GM04504 (cell line): ENCODE results near the gene LRFN2.

Experiments used
- DNase-seq: peaks from one replicate; pipeline ENCODE4 v3.0.0-alpha.2; 2012; ENCODE audit warnings: low read depth

Gene LRFN2

GRCh38 chr6:40400738-40401137 is 186.4 kb downstream of the LRFN2 start:
- DNase-seq, result no peak

GRCh38 chr6:40399888-40400457 is 187.2 kb downstream of the LRFN2 start:
- no peak for DNase-seq

DNA sequence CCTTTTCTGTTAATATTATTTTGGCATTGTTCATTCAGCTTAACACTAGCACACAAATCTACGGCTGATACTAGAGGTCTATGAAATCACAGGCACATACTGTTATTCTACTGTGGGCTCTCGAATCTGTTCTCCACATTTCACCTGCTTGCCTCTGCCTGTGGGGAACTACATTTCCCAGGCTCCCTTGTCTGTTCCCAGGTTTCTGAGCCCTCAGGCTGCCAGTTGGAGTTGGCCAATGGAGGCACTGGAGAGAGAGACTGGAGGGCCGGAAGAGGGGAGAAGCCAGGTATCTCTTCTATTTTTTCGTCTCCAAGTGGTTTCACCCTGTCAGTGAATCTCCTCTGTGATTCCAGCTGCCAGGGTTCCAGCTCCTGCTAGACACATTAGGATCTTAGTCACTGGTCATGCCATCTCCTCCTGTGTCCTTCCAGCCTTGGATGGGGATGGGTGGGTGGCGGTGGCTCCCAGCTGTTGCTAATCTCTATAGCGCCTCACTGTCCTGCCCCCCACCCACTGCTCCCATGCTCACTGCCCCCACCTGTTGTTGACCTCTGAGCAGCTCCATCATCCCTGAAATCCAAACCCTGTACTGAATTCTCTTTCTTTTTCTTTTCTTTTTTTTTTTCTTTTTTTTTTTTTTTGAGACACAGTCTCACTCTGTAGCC is 188.2 kb downstream of the LRFN2 start:
- DNase-seq, result no peak

DNA sequence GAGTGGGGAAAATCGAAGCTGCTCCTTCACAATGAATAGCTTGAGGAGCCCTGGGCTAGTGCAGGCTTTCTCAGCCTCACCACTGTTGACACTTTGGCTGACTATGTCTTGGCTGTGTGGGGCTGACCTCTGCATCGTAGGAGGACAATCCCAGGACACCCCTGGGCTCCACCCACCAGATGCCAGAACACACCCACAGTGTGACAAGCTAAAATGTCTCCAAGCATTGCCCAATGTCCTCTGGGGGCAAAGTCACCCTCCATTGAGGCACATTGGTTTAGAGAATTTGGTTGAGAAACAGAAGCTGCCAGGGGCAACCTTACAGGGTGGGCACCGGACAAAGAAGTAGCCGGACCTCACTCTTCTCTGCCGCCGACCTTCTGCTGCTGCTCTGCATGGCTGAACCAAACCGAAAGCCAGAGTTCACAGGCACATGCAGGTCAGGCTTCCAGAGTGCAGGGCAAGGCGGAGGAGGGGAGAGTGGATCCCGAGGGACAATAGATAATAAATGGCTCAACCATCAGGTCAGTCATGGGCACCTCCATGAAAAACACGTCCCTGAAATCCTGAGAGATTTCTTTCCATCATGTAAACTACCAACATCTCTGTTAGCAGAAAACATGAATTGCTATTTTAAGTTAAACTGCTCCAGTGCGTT is 189.0 kb downstream of the LRFN2 start:
- DNase-seq, result no peak

GRCh38 chr6:40397287-40398033 is 189.7 kb downstream of the LRFN2 start:
- DNase-seq, result no peak

- no peak for DNase-seq
Observed at GRCh38 chr6:40395698-40396076, 191.5 kb downstream of the LRFN2 start.

- DNase-seq, result no peak
Observed at GRCh38 chr6:40395066-40395697, 192.0 kb downstream of the LRFN2 start.

GRCh38 chr6:40394381-40394780 is 192.8 kb downstream of the LRFN2 start:
- DNase-seq, result no peak

DNA sequence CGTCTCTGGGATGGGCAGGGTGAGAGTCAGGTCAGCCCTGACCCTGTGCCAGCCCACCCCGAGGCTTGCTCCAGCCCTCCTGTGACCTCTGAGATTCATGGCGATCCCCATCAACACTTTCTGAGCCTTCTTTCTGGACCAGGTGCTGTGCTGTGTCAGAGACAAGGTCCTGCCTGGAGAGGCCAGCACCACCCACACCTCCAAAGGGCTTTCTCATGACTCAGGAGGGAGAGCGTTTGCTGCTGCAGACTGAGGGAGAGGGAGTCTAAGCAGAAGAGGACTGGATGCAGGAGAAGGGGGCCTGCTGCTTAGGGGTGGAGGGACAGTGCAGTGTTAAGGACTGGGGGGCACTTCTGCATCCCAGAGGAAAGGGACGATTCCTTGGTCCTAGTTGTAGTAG is 193.5 kb downstream of the LRFN2 start:
- DNase-seq, result no peak

GRCh38 chr6:40392589-40392988 is 194.6 kb downstream of the LRFN2 start:
- no peak for DNase-seq

GRCh38 chr6:40391851-40392517 is 195.2 kb downstream of the LRFN2 start:
- DNase-seq, result no peak

GRCh38 chr6:40391086-40391485 is 196.1 kb downstream of the LRFN2 start:
- DNase-seq, result no peak

DNA sequence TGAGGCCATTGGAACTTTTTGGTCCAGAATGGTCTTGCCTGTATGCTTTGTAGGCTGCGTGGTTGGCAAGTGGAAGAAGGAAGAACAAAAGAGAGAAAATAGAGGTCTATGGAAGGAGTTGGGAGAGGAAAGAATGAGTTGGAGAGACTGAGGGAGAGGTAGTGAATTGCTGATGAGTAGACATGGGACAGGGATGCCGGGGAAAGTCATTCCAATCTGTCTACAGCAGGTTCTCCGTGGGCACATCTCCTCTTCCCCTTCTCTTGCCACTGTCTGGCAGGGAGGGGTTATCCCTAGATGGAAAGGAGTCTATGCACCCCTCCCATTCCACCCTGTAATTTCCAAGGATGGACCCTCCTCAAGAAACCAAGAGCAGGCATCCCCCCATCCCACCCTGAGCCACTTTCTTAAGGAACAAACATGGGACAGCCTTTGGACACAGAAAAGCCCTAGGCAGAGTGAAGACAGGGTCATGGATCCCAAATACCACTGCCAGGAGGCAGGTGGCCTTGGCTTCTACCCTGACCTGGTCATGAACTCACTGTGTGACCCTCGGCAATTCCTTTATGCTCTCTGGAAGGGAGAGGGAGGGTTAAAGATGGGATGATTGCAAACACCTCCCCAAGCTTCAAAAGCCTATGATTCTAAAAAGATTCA is 196.9 kb downstream of the LRFN2 start:
- DNase-seq, result no peak

DNA sequence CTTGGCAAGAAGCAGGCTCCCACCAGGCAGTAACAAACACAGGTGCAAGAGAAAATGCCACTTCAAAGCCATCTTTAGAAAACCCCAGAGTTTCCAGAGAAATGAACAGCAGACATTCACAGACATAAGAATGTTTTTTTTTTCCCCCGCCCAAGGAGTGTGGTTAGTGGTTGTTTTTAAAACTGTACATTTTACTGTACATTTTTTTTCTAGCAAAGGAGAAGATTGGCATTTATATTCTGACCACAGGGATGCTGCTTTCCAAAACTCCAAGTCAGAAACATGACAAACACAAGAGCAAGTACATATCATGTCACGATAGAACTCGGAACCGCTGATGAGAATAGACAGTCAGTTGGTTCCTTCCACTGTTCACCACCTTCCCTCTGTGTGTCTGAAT is 197.9 kb downstream of the LRFN2 start:
- no peak for DNase-seq

GRCh38 chr6:40387871-40388264 is 199.3 kb downstream of the LRFN2 start:
- DNase-seq, result no peak

- no peak for DNase-seq
Observed at GRCh38 chr6:40387127-40387870, 199.9 kb downstream of the LRFN2 start.

DNA sequence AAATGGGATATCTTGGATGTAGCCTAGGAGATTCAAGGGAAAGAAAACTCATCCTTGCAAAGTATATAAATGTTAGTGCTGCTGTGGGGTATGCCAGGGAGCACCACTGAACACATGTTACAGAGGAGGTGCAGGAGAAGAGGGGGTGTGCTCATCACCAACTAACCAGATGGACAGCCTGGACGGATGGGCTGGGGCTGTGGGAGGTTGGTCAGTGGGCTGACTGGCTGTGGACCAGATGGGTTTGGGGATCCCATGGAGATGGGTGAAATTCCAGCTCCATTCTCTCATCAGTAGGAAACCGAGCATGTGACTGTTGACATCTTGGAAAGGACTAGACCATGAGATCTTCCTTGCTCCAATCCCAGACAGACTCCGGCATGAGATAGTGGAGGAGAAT is 201.0 kb downstream of the LRFN2 start:
- DNase-seq, result no peak

DNA sequence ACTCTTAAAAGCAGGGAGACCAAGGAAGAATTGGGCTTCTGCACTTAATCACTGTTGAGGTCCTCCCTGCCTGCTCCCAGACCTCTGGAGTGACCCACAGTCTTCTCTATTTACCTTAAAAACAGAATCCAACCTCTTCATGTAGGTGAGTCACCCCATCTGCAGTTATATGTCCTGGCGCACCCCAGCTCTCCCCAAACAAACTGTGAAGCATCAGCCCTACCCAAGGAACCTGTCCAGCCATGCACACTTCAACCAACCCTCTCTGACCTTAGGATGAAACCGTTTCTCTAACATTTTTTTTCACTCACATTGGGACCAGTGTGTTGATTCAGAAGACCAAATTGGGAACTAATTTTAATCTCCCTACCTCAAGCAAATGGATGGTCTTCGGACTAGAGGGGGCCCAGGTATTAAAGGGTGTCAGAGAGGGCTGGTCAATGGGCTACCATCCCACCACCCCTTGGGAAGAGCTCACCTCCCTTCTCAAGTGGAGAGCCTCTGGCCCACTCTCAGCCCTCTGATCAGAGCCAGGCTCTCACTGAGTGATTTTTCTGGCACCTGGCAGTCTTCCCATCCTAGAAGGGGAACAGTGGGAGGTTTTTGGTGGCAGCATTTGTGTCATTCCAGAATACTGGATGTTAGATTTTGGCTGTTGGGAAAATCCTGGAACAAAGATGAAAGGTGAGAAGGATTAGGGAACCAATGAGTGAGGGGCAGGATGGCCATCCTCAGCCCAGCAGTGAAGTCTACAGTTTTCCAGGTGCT is 203.6 kb downstream of the LRFN2 start:
- DNase-seq, result no peak

GRCh38 chr6:40380271-40380670 is 206.9 kb downstream of the LRFN2 start:
- no peak for DNase-seq

DNA sequence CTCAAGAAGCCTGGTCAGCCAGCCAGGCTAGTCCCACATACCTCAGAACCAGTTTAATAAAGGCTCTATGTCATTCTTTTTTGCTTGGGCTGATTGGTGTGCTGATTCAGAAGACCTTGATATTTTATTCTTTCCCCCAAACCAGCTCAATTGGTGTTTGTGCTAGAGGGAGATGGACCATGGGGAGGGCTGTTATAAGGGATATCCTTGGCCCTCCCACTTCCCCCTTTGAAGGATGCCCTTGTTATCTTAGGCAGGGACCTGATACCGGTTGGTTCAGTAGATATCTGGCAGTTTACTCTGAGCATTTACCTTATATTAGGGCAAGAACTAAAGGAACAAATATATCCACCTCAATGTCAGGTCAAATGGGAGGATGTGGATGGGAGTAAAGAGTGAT is 207.4 kb downstream of the LRFN2 start:
- no peak for DNase-seq
